Measurements from ENCODE around the gene GIT2. TPM values are rescaled to one million over a fixed set of nuclear protein-coding genes. Genes with fewer than 3 reads are reported as not detected.

Gene GIT2
- total and polyA plus RNA-seq, 4 donors = 9.3 to 78.0 (median 39.6) TPM

DNA sequence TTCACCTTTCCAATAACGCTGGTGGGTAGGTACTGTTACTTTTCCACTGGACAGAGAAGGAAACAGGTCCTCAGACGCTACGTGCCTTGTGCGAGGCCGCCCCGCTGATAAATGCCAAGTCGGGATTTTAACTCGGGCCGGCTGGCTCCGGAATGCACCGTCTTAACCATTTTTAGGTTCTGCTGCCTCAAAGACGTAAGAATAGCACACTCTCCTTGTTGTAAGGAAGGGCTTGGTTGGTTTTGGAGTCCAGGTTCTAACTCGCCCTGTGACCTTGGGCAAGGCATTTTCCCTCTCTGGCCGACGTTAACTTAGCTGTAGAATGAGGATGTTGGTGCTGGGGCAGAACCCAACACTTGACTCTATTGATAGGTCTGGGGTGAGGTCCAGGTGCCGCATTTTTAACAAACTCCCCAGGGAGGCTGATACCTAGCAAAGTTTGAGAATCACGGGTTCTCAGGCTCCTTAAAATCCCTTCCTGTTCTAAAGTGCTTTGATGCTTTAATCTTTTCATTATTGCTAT, 3.9 kb upstream of the GIT2 start:
- intact Hi-C loops (cut with DNase I) = loop anchor here in 1 of 2 donors (5.0 kb wide), 2 partner anchors 37 to 48 kb away; no protein-coding TSS in a partner anchor
- H3K4me1 ChIP-seq (ENCODE audit: control insufficient read depth in 1 of 2, insufficient read depth in 2 of 2, low read length in 2 of 2) = peaks cover 0 to 2% of the 10 kb centered on the region in 2 donors
- H3K36me3 ChIP-seq (ENCODE audit: control insufficient read depth in 1 of 2, insufficient read depth in 2 of 2, low read length in 1 of 2) = no peaks in the 10 kb centered on the region
- no peak for ATAC-seq (ENCODE audit: low FRiP score)
- H3K27ac ChIP-seq (ENCODE audit: low read depth in 1 of 2, low read length in 2 of 2) = no peak overlapping the region
- 1% methylated on average over 17 of the region's 17 CpGs for WGBS, 2 donors
- H3K27me3 ChIP-seq (ENCODE audit: control insufficient read depth in 1 of 2, insufficient read depth in 2 of 2, low read length in 1 of 2) = no peaks in the 10 kb centered on the region
- H3K9me3 ChIP-seq (ENCODE audit: control insufficient read depth, low read length) = no peaks in the 10 kb centered on the region
- peak overlapping the region; percentile 82 to 93 for H3K4me3 ChIP-seq (ENCODE audit: low read length in 2 of 2)
- DNase-seq = peak; percentile 65 to 81

DNA sequence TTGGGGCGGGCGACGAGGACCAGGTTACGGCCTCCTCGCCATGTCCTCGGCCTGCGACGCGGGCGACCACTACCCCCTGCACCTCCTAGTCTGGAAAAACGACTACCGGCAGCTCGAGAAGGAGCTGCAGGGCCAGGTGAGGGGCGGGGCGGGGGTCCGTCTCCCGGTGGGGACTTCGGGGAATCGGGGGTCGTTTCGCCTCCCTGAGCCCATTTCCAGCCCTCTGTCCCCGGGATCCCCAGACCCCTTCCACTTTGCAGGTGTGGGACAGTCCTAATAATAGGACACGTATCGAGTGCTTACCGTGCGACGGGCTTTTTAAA, 3.4 kb upstream of the GIT2 start:
- 1% methylated on average over 27 of the region's 27 CpGs for WGBS, 2 donors
- H3K4me1 ChIP-seq (ENCODE audit: control insufficient read depth in 1 of 2, insufficient read depth in 2 of 2, low read length in 2 of 2) = peaks cover 2 to 3% of the 10 kb centered on the region in 2 donors
- H3K9me3 ChIP-seq (ENCODE audit: control insufficient read depth, low read length) = no peaks in the 10 kb centered on the region
- intact Hi-C loops (cut with DNase I) = loop anchor here in 1 of 2 donors (5.0 kb wide), 1 partner anchor 47 kb away; no protein-coding TSS in a partner anchor
- ATAC-seq (ENCODE audit: low FRiP score) (no peak), DNase-seq (peak; percentile 52 to 81)
- H3K27me3 ChIP-seq (ENCODE audit: control insufficient read depth in 1 of 2, insufficient read depth in 2 of 2, low read length in 1 of 2) = no peaks in the 10 kb centered on the region
- H3K27ac ChIP-seq (ENCODE audit: low read depth in 1 of 2, low read length in 2 of 2) = peak overlapping the region in 1 of 2 donors; percentile 9
- H3K36me3 ChIP-seq (ENCODE audit: control insufficient read depth in 1 of 2, insufficient read depth in 2 of 2, low read length in 1 of 2) = no peaks in the 10 kb centered on the region
- H3K4me3 ChIP-seq (ENCODE audit: low read length in 2 of 2) = peak overlapping the region; percentile 82 to 93

DNA sequence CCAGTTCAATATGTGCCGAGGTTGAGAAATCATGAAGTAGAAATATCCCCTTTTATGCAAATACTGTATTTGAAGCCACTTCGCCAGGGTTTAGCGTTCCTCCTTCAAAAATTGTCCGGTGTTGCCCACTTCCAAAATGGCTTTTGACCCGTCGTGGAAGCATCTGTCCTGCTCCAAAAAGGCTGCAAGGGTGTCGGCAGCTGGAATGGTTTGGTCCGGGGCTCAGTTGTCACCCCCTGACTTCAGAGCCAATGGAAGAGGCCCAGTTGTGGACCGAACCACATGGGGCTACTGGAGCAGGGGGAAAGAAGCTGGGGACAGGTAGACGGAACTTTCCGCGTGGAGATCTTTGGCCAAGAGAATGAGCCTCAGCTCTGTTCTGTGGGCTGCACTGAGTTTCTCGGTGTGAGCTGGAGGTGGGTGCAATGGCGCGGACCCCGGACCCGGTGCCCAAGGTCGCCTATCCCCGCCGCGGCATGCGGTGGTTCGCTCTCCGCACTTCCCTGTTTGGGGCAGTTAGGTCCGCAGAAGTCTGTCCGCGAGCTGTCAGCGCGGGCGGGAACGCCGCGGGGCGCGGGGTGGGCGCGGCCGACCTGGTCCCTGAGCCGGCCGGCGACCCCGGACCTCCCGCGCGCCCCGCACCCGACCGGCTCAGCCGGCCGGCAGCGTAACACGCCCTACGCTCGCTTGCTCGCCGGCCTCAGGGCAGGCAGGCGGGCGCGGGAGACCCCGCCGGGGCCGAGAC, 2.9 kb upstream of the GIT2 start, which contains the start of gene ANKRD13A:
Gene ANKRD13A, plus strand, starts transcription at position 527 of the 745 bp plus-strand sequence. CDS start 259 bp downstream, outside the sequence.
- peaks cover 2 to 3% of the 10 kb centered on the region in 2 donors for H3K4me1 ChIP-seq (ENCODE audit: control insufficient read depth in 1 of 2, insufficient read depth in 2 of 2, low read length in 2 of 2)
- peak; percentile 93 to 95 for DNase-seq
- H3K36me3 ChIP-seq (ENCODE audit: control insufficient read depth in 1 of 2, insufficient read depth in 2 of 2, low read length in 1 of 2) = no peaks in the 10 kb centered on the region
- peak within 1 kb of the TSS; percentile 82 to 93 for H3K4me3 ChIP-seq (ENCODE audit: low read length in 2 of 2)
- intact Hi-C loops (cut with DNase I) = loop anchor here in 1 of 2 donors (5.0 kb wide), 1 partner anchor 47 kb away; no protein-coding TSS in a partner anchor
- H3K9me3 ChIP-seq (ENCODE audit: control insufficient read depth, low read length) = no peaks in the 10 kb centered on the region
- peak within 1 kb of the TSS in 1 of 2 donors; percentile 48 for H3K27ac ChIP-seq (ENCODE audit: low read depth in 1 of 2, low read length in 2 of 2)
- peak; percentile 95 for ATAC-seq (ENCODE audit: low FRiP score)
- 1% methylated on average over 54 to 62 of the region's 62 CpGs for WGBS, 2 donors
- H3K27me3 ChIP-seq (ENCODE audit: control insufficient read depth in 1 of 2, insufficient read depth in 2 of 2, low read length in 1 of 2) = no peaks in the 10 kb centered on the region

DNA sequence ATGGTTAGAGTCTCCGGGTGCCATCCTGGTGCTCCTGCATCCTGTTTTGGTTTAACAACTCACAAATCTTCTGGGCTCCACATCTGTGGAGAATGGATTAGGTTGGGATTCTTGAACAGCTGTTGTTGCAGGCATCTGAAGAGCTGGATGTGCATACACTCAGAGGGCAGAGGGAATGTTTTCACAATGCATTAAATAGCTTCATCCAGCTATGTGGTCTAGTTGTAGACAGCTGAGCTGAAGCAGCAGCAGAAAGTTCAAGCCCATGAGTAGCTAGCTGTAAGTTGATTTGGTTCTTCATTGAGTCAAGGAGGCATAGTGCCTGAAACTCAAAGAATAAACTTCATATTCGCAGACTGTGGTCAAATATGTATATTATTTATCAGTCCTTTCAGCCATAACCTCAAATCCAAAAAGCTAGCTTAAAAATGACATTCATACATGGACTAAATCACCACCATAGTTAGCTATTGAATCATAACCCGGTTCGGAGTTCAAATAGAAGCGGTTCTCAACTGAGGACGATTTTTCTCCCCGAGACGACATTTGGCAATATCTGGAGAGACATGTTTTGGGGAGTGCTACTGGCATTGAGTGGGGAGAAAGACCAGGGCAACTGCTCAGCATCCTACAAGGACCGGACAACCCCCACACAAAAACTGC, 2.2 kb upstream of the GIT2 start:
- peak overlapping the region; percentile 15 to 93 for H3K4me3 ChIP-seq (ENCODE audit: low read length in 2 of 2)
- no peaks in the 10 kb centered on the region for H3K9me3 ChIP-seq (ENCODE audit: control insufficient read depth, low read length)
- ATAC-seq (ENCODE audit: low FRiP score) (no peak), DNase-seq (no peak)
- intact Hi-C loops (cut with DNase I) = loop anchor here in 1 of 2 donors (5.0 kb wide), 1 partner anchor 46 kb away; no protein-coding TSS in a partner anchor
- H3K27me3 ChIP-seq (ENCODE audit: control insufficient read depth in 1 of 2, insufficient read depth in 2 of 2, low read length in 1 of 2) = no peaks in the 10 kb centered on the region
- H3K27ac ChIP-seq (ENCODE audit: low read depth in 1 of 2, low read length in 2 of 2) = peak overlapping the region in 1 of 2 donors; percentile 48
- H3K36me3 ChIP-seq (ENCODE audit: control insufficient read depth in 1 of 2, insufficient read depth in 2 of 2, low read length in 1 of 2) = no peaks in the 10 kb centered on the region
- 40 to 51% methylated on average over 9 of the region's 9 CpGs for WGBS, 2 donors
- H3K4me1 ChIP-seq (ENCODE audit: control insufficient read depth in 1 of 2, insufficient read depth in 2 of 2, low read length in 2 of 2) = peaks cover 2 to 3% of the 10 kb centered on the region in 2 donors

DNA sequence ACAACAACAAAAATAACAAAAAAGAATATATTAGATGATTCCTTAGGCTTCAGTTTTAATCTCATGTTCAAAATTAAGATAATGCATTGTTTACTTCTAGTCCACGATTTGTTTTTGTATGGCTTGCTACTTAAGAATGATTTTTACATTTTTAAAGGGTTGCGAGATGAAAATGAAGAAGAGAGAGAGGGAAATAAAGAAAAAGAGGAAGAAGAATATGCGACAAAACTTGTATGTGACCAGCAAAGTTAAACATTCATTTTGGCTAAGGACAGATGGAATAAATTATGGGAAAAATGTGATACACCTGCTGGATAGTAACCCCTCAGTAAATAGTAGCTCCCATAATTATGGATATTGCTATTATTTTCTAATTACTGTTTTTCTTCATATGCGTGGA, 1.2 kb upstream of the GIT2 start:
- Histone ChIP-seq H3K36me3 (ENCODE audit: control insufficient read depth in 1 of 2, insufficient read depth in 2 of 2, low read length in 1 of 2) (no peaks in the 10 kb centered on the region), H3K27me3 (ENCODE audit: control insufficient read depth in 1 of 2, insufficient read depth in 2 of 2, low read length in 1 of 2) (no peaks in the 10 kb centered on the region), H3K4me1 (ENCODE audit: control insufficient read depth in 1 of 2, insufficient read depth in 2 of 2, low read length in 2 of 2) (peaks cover 0 to 3% of the 10 kb centered on the region in 2 donors), H3K9me3 (ENCODE audit: control insufficient read depth, low read length) (no peaks in the 10 kb centered on the region), H3K27ac (ENCODE audit: low read depth in 1 of 2, low read length in 2 of 2) (no peak overlapping the region), H3K4me3 (ENCODE audit: low read length in 2 of 2) (no peak overlapping the region)
- intact Hi-C loops (cut with DNase I) = loop anchor here in 1 of 2 donors (5.0 kb wide), 1 partner anchor 45 kb away; no protein-coding TSS in a partner anchor
- DNase-seq (no peak), ATAC-seq (ENCODE audit: low FRiP score) (no peak)
- WGBS, 2 donors = 93 to 96% methylated on average over 4 of the region's 4 CpGs

DNA sequence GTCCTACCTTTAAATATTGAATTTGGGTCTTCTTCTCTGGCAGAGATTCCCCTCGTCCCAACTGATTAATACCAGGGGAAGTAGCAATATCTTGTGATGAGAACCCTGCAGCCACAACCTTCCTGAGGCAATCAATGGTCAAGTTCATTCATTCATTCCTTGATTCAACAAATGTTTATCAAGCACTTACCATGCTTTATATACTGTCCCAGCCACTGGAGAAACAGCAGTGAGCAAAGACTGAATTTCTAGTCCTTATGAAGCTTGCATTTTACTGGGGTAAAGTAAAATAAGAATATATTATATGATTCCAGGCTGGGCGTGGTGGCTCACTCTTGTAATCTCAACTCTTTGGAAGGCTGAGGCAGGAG, 300 bp upstream of the GIT2 start:
- WGBS, 2 donors = 48 to 50% methylated on average over 2 of the region's 2 CpGs
- intact Hi-C loops (cut with DNase I) = loop anchor here in 1 of 2 donors (5.0 kb wide), 1 partner anchor 44 kb away; no protein-coding TSS in a partner anchor
- no peak overlapping the region for H3K27ac ChIP-seq (ENCODE audit: low read depth in 1 of 2, low read length in 2 of 2)

DNA sequence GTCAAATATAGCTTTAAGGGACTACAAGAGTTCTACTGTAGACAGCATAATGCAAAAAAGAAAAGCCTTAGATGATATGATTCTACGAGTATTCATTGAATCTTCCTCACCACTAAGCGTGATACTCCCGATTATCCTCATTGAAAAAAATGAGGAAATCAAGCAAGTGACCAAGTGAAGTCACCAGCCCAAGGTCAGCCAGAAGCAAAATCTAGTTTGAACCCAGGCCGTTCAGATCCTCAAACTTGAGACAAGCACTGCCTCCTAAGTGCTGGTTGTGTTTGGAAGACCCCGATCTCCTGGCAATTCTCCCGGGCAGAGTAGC, 845 bp downstream of the GIT2 start:
- no peak overlapping the region for H3K27ac ChIP-seq (ENCODE audit: low read depth in 1 of 2, low read length in 2 of 2)
- peaks cover 0 to 2% of the 10 kb centered on the region in 2 donors for H3K36me3 ChIP-seq (ENCODE audit: control insufficient read depth in 1 of 2, insufficient read depth in 2 of 2, low read length in 1 of 2)
- H3K9me3 ChIP-seq (ENCODE audit: control insufficient read depth, low read length) = no peaks in the 10 kb centered on the region
- 1 to 2% methylated on average over 6 of the region's 6 CpGs for WGBS, 2 donors
- no peak for ATAC-seq (ENCODE audit: low FRiP score)
- intact Hi-C loops (cut with DNase I) = loop anchor here in 1 of 2 donors (5.0 kb wide), 1 partner anchor 43 kb away; no protein-coding TSS in a partner anchor
- no peak for DNase-seq
- H3K4me1 ChIP-seq (ENCODE audit: control insufficient read depth in 1 of 2, insufficient read depth in 2 of 2, low read length in 2 of 2) = peaks cover 0 to 3% of the 10 kb centered on the region in 2 donors
- no peaks in the 10 kb centered on the region for H3K27me3 ChIP-seq (ENCODE audit: control insufficient read depth in 1 of 2, insufficient read depth in 2 of 2, low read length in 1 of 2)
- H3K4me3 ChIP-seq (ENCODE audit: low read length in 2 of 2) = peak overlapping the region; percentile 63 to 94

More for the DNA sequence above, 300 bp upstream of the GIT2 start:
- Histone ChIP-seq H3K36me3 (ENCODE audit: control insufficient read depth in 1 of 2, insufficient read depth in 2 of 2, low read length in 1 of 2) (no peaks in the 10 kb centered on the region), H3K9me3 (ENCODE audit: control insufficient read depth, low read length) (no peaks in the 10 kb centered on the region), H3K4me1 (ENCODE audit: control insufficient read depth in 1 of 2, insufficient read depth in 2 of 2, low read length in 2 of 2) (peaks cover 0 to 3% of the 10 kb centered on the region in 2 donors), H3K4me3 (ENCODE audit: low read length in 2 of 2) (peak overlapping the region; percentile 30 to 94), H3K27me3 (ENCODE audit: control insufficient read depth in 1 of 2, insufficient read depth in 2 of 2, low read length in 1 of 2) (no peaks in the 10 kb centered on the region)
- no peak for ATAC-seq (ENCODE audit: low FRiP score)
- DNase-seq = no peak

DNA sequence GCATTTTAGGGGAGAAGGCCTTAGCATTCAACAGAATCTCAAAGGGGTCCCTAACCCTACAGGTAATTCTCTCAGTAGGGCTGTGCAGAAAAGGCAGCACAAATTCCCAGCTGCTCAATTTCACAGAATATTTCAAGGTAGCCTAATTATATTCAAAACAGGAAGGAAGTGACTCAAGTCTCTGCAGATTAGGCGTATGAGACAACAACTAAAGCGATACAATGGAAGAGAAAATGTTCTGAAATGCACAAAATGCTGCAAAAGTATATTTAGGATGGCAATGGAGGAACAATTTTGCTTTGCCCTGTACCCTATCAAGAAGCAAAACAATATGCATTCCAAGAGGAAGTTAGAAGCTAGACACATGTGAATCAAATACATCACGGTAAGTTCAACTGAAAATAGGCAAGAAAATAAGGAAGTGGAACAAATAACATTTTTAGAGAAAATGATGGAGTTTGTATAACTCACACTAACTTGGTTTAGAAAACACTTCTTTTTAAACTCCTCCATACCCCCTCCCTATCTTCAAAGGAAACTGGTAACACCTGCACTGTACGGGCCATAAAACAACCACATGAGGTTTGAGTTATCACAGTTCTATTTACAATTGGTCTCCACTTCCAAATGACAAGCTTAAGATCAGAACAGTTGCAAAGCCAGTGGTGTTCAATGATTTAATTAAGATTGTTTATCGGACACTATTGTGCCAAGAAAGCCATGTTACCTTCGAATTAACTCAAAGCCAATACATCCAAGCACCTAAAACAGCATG, 1.6 kb downstream of the GIT2 start:
- Histone ChIP-seq H3K27me3 (ENCODE audit: control insufficient read depth in 1 of 2, insufficient read depth in 2 of 2, low read length in 1 of 2) (no peaks in the 10 kb centered on the region), H3K9me3 (ENCODE audit: control insufficient read depth, low read length) (no peaks in the 10 kb centered on the region), H3K4me3 (ENCODE audit: low read length in 2 of 2) (peak overlapping the region in 1 of 2 donors; percentile 63), H3K36me3 (ENCODE audit: control insufficient read depth in 1 of 2, insufficient read depth in 2 of 2, low read length in 1 of 2) (peaks cover 0 to 5% of the 10 kb centered on the region in 2 donors), H3K27ac (ENCODE audit: low read depth in 1 of 2, low read length in 2 of 2) (no peak overlapping the region), H3K4me1 (ENCODE audit: control insufficient read depth in 1 of 2, insufficient read depth in 2 of 2, low read length in 2 of 2) (peaks cover 0 to 3% of the 10 kb centered on the region in 2 donors)
- DNase-seq = no peak
- 33 to 35% methylated on average over 6 of the region's 6 CpGs for WGBS, 2 donors
- no peak for ATAC-seq (ENCODE audit: low FRiP score)
- intact Hi-C loops (cut with DNase I) = loop anchor here in 1 of 2 donors (5.0 kb wide), 1 partner anchor 42 kb away; no protein-coding TSS in a partner anchor

Data from aorta (tissue), 5 donors.